ENCODE measurements around the gene APLF. TPM values are rescaled to one million over a fixed set of nuclear protein-coding genes. Genes with fewer than 3 reads are reported as not detected.
A peak's percentile ranks its signal among the peaks of the same experiment; 100 is the strongest.
"Not testable (repeated sequence)": the region's sequence is repeated elsewhere in the genome, so short reads cannot be mapped to it uniquely, and the experiment has no call there.

Gene APLF
- total RNA-seq, 1 experiment from 2014 or later, result 5.3 TPM

DNA sequence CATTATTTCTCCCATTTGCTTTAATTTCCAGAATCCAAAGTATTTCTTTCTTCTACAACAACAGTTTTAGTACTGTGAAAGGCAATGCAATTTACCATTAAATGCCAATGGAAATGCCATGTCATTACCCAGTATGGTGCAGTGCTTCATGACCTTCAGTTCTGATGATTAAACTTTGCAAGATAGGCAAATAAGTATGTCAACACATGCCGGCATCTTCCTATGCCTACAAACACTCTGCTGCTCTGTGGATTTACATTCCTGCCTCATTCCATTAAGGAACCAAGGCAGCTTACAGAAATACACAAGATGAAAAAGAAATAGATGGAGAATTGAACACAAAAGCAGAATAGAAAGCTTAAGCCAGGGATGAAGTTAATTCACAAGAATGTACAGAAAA is 123.3 kb downstream of the APLF start:
- H2AFZ ChIP-seq (ENCODE audit: low read length), result no peak overlapping the region
- H3K9me3 ChIP-seq (ENCODE audit: low read length), result no peaks in the 10 kb centered on the region
- peaks cover 17% of the 10 kb centered on the region for H3K4me1 ChIP-seq (ENCODE audit: low read length)
- no peak for DNase-seq
- no peaks in the 10 kb centered on the region for H3K79me2 ChIP-seq (ENCODE audit: low read length)
- no peaks in the 10 kb centered on the region for H4K20me1 ChIP-seq (ENCODE audit: insufficient read depth, low read depth, low read length)
- no peaks in the 10 kb centered on the region for H3K27me3 ChIP-seq (ENCODE audit: low read length)
- H3K9ac ChIP-seq (ENCODE audit: low read length), result no peak overlapping the region
- no peak overlapping the region for H3K4me3 ChIP-seq (ENCODE audit: low read length)
- H3K27ac ChIP-seq (ENCODE audit: low read length), result no peak overlapping the region
- no peak overlapping the region for H3K4me2 ChIP-seq (ENCODE audit: low read depth, low read length, poor library complexity, severe bottlenecking)
- H3K36me3 ChIP-seq (ENCODE audit: insufficient read depth, low read length), result no peaks in the 10 kb centered on the region
- H3K9me2 ChIP-seq (replicated peaks; ENCODE audit: insufficient read depth, low read length), result no peaks in the 10 kb centered on the region

DNA sequence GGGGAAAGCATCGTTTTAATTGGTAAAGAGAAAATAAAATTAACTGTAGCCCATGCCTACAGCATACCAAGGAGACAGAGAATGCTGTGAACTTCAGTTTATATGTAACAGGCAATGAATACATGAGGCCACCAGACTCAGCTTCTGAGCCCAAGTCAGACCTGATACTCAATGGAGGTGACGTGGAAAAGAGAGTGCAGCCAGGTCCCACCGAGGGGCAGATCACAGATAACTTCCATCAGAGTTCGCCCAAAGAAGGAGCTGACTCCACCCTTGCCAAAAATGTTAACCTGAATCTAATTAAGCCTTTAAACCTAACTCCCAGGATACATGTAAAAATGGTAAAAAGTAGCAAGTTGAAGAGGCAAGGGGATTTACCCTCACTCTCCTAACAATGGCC is 123.8 kb downstream of the APLF start:
- no peak overlapping the region for H3K4me2 ChIP-seq (ENCODE audit: low read depth, low read length, poor library complexity, severe bottlenecking)
- H3K4me3 ChIP-seq (ENCODE audit: low read length), result no peak overlapping the region
- no peaks in the 10 kb centered on the region for H3K36me3 ChIP-seq (ENCODE audit: insufficient read depth, low read length)
- H3K27ac ChIP-seq (ENCODE audit: low read length), result no peak overlapping the region
- H3K9me3 ChIP-seq (ENCODE audit: low read length), result no peaks in the 10 kb centered on the region
- H2AFZ ChIP-seq (ENCODE audit: low read length), result no peak overlapping the region
- H3K79me2 ChIP-seq (ENCODE audit: low read length), result no peaks in the 10 kb centered on the region
- no peak overlapping the region for H3K9ac ChIP-seq (ENCODE audit: low read length)
- no peak for DNase-seq
- H3K9me2 ChIP-seq (replicated peaks; ENCODE audit: insufficient read depth, low read length), result no peaks in the 10 kb centered on the region
- no peaks in the 10 kb centered on the region for H3K27me3 ChIP-seq (ENCODE audit: low read length)
- no peaks in the 10 kb centered on the region for H4K20me1 ChIP-seq (ENCODE audit: insufficient read depth, low read depth, low read length)
- H3K4me1 ChIP-seq (ENCODE audit: low read length), result peaks cover 17% of the 10 kb centered on the region

DNA sequence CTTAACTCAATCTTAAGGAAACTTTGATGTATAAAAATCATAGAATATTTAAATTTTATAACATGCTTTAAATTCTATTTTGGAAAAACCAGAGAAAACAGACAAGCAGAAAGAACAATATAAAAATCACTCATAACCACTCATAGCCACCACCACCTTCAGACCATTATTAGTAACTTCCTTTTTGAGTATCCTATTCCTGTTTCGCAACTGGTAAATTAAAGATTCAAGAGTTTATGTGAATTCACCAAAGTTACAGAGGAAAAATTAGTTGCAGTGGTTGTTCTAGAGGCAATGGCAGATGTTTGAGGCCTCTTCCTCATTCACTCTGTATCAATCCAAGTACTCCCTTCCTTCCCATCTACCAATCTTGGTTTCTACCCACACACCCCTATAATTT is 126.7 kb downstream of the APLF start:
- H3K36me3 ChIP-seq (ENCODE audit: insufficient read depth, low read length), result no peaks in the 10 kb centered on the region
- H3K4me3 ChIP-seq (ENCODE audit: low read length), result no peak overlapping the region
- no peaks in the 10 kb centered on the region for H4K20me1 ChIP-seq (ENCODE audit: insufficient read depth, low read depth, low read length)
- H3K79me2 ChIP-seq (ENCODE audit: low read length), result no peaks in the 10 kb centered on the region
- H3K27ac ChIP-seq (ENCODE audit: low read length), result no peak overlapping the region
- no peak overlapping the region for H3K9ac ChIP-seq (ENCODE audit: low read length)
- peak overlapping the region; percentile 19; the same call in 1 of the 2 replicates for H2AFZ ChIP-seq (ENCODE audit: low read length)
- H3K27me3 ChIP-seq (ENCODE audit: low read length), result no peaks in the 10 kb centered on the region
- peaks cover 10% of the 10 kb centered on the region for H3K4me1 ChIP-seq (ENCODE audit: low read length)
- no peak overlapping the region for H3K4me2 ChIP-seq (ENCODE audit: low read depth, low read length, poor library complexity, severe bottlenecking)
- DNase-seq, result no peak
- no peaks in the 10 kb centered on the region for H3K9me3 ChIP-seq (ENCODE audit: low read length)
- no peaks in the 10 kb centered on the region for H3K9me2 ChIP-seq (replicated peaks; ENCODE audit: insufficient read depth, low read length)

DNA sequence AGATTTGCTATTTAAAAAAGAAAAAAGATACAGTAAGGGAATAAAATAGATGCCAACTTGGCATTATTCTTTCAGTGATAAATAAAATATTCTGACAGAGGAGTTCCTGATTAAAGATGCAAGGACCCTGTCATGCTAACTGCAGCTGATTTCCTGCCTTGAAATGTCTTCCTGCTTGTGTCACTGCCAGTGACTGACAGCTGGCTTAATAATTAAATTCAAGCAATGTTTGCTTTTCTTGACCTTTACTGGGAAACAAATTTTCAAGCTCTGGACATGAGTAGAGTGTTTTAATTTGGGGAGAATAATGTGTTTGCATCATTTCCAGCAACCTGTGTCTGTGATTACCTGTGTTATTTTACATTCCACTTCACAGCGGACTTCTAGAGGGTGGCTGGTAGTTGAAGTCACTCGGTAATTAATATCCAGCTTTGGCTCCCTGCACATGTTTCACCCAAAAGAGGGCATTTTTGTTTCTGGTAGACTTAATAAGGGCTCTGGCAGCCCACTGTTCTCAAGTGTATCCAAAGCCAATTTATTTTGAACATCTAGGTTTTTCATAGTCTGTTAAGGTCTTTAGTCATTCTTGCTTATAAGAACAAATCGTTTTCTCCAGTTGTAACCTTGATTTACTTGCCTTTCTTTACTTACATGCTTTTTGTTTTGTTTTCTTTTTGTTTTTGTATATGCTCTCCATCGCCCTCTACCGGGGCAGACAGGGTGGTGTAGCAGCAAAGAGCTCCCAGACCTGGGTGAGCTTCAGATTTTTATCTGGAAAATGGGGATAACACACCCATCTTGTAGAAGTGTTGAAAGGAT is 127.5 kb downstream of the APLF start:
- Histone ChIP-seq H3K9ac (ENCODE audit: low read length) (no peak overlapping the region), H3K4me3 (ENCODE audit: low read length) (no peak overlapping the region), H3K9me3 (ENCODE audit: low read length) (no peaks in the 10 kb centered on the region), H2AFZ (ENCODE audit: low read length) (peak overlapping the region; percentile 15; the same call in 1 of the 2 replicates), H3K4me1 (ENCODE audit: low read length) (peaks cover 10% of the 10 kb centered on the region), H4K20me1 (ENCODE audit: insufficient read depth, low read depth, low read length) (no peaks in the 10 kb centered on the region), H3K36me3 (ENCODE audit: insufficient read depth, low read length) (no peaks in the 10 kb centered on the region), H3K9me2 (replicated peaks; ENCODE audit: insufficient read depth, low read length) (no peaks in the 10 kb centered on the region), H3K27me3 (ENCODE audit: low read length) (no peaks in the 10 kb centered on the region), H3K79me2 (ENCODE audit: low read length) (no peaks in the 10 kb centered on the region), H3K4me2 (ENCODE audit: low read depth, low read length, poor library complexity, severe bottlenecking) (no peak overlapping the region), H3K27ac (ENCODE audit: low read length) (no peak overlapping the region)
- peak; percentile 82 for DNase-seq

DNA sequence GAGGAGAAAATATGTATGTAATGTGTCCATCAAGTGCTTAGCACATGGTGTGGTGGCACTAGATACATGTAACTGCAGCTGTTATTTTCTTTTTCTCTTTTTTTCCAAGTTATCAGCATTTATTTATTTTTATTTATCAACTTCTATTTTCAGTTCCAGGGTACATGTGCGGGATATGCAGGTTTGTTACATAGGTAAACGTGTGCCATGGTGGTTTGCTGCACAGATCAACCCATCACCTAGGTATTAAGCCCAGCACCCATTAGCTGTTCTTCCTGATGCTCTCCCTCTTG is 128.1 kb downstream of the APLF start:
- not testable (repeated sequence) for H2AFZ ChIP-seq (ENCODE audit: low read length); H3K27ac ChIP-seq (ENCODE audit: low read length); H3K36me3 ChIP-seq (ENCODE audit: insufficient read depth, low read length); H3K9ac ChIP-seq (ENCODE audit: low read length); H3K79me2 ChIP-seq (ENCODE audit: low read length); H3K4me2 ChIP-seq (ENCODE audit: low read depth, low read length, poor library complexity, severe bottlenecking); H3K9me2 ChIP-seq (replicated peaks; ENCODE audit: insufficient read depth, low read length); H3K4me3 ChIP-seq (ENCODE audit: low read length); H4K20me1 ChIP-seq (ENCODE audit: insufficient read depth, low read depth, low read length); DNase-seq; H3K27me3 ChIP-seq (ENCODE audit: low read length); H3K9me3 ChIP-seq (ENCODE audit: low read length)
- peaks cover 10% of the 10 kb centered on the region for H3K4me1 ChIP-seq (ENCODE audit: low read length)

DNA sequence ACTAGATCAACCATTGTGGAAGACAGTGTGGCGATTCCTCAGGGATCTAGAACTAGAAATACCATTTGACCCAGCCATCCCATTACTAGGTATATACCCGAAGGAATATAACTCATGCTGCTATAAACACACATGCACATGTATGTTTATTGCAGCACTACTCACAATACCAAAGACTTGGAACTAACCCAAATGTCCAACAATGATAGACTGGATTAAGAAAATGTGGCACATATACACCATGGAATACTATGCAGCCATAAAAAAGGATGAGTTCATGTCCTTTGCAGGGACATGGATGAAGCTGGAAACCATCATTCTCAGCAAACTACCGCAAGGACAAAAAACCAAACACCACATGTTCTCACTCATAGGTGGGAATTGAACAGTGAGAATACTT is 133.1 kb downstream of the APLF start:
- H3K79me2 ChIP-seq (ENCODE audit: low read length); H3K27ac ChIP-seq (ENCODE audit: low read length); H3K9me3 ChIP-seq (ENCODE audit: low read length); DNase-seq; H2AFZ ChIP-seq (ENCODE audit: low read length); H3K36me3 ChIP-seq (ENCODE audit: insufficient read depth, low read length); H3K27me3 ChIP-seq (ENCODE audit: low read length); H3K9me2 ChIP-seq (replicated peaks; ENCODE audit: insufficient read depth, low read length); H3K4me3 ChIP-seq (ENCODE audit: low read length); H3K4me1 ChIP-seq (ENCODE audit: low read length); H4K20me1 ChIP-seq (ENCODE audit: insufficient read depth, low read depth, low read length); H3K4me2 ChIP-seq (ENCODE audit: low read depth, low read length, poor library complexity, severe bottlenecking); H3K9ac ChIP-seq (ENCODE audit: low read length): not testable (repeated sequence)

DNA sequence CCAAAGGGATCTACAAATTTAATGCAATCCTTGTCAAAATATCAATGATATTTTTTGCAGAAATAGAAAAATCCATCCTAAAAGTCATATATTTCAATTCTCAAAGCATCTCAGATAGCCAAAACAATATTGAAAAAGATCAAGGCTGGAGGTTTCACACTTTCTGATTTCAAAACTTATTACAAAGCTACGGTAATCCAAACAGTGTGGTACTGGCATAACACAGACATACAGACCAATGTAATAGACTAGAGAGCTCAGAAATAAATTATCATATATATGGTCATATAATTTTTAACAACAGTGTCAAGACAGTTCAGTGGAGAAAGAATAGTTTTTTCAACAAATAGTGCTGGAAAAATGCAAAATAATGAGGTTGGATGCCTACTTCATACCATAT is 135.7 kb downstream of the APLF start:
- Histone ChIP-seq H3K27ac (ENCODE audit: low read length) (no peak overlapping the region), H3K9me3 (ENCODE audit: low read length) (no peaks in the 10 kb centered on the region), H3K4me3 (ENCODE audit: low read length) (no peak overlapping the region), H3K9ac (ENCODE audit: low read length) (no peak overlapping the region), H3K27me3 (ENCODE audit: low read length) (no peaks in the 10 kb centered on the region), H3K4me2 (ENCODE audit: low read depth, low read length, poor library complexity, severe bottlenecking) (no peak overlapping the region), H3K79me2 (ENCODE audit: low read length) (no peaks in the 10 kb centered on the region), H3K36me3 (ENCODE audit: insufficient read depth, low read length) (no peaks in the 10 kb centered on the region), H2AFZ (ENCODE audit: low read length) (no peak overlapping the region), H4K20me1 (ENCODE audit: insufficient read depth, low read depth, low read length) (no peaks in the 10 kb centered on the region), H3K9me2 (replicated peaks; ENCODE audit: insufficient read depth, low read length) (no peaks in the 10 kb centered on the region), H3K4me1 (ENCODE audit: low read length) (no peaks in the 10 kb centered on the region)
- no peak for DNase-seq

DNA sequence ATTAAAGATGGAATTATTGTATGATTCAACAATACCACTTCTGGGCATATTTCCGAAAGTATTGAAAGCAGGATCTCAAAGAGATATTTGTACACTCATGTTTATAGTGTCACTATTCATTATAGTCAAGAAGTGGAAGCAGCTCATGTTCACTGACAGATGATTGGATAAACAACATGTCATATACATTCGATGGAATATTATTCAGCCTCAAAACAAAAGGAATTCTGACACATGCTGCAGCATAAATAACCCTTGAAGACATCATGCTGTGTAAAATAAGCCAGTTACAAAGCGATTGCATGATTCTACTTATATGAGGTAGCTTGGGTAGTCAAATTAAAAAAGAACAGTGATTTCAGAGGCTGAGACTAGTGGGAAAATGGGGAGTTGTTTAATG is 136.7 kb downstream of the APLF start:
- no peak overlapping the region for H3K4me3 ChIP-seq (ENCODE audit: low read length)
- H3K4me1 ChIP-seq (ENCODE audit: low read length), result no peaks in the 10 kb centered on the region
- H3K79me2 ChIP-seq (ENCODE audit: low read length), result no peaks in the 10 kb centered on the region

More for the DNA sequence above, 136.7 kb downstream of the APLF start:
- Histone ChIP-seq H4K20me1 (ENCODE audit: insufficient read depth, low read depth, low read length) (no peaks in the 10 kb centered on the region), H2AFZ (ENCODE audit: low read length) (no peak overlapping the region), H3K9ac (ENCODE audit: low read length) (no peak overlapping the region), H3K9me3 (ENCODE audit: low read length) (no peaks in the 10 kb centered on the region), H3K27me3 (ENCODE audit: low read length) (no peaks in the 10 kb centered on the region), H3K27ac (ENCODE audit: low read length) (no peak overlapping the region), H3K36me3 (ENCODE audit: insufficient read depth, low read length) (no peaks in the 10 kb centered on the region), H3K9me2 (replicated peaks; ENCODE audit: insufficient read depth, low read length) (no peaks in the 10 kb centered on the region), H3K4me2 (ENCODE audit: low read depth, low read length, poor library complexity, severe bottlenecking) (no peak overlapping the region)
- no peak for DNase-seq
